K562 (cell line): ENCODE measurements around the gene PHF10.

Experiments
- CTCF ChIP-seq, 3 experiments: IDR thresholded peaks in 2 of 3; conservative IDR thresholded peaks in 1 of 3; 2 replicates each; pipeline ENCODE4 v1.5.1; 2011 to 2012; ENCODE audit warnings: low read length in 3 of 3, mild to moderate bottlenecking in 3 of 3, control low read depth in 2 of 3, improper control_type of control experiment in 1 of 3, inconsistent platforms in 1 of 3, low read depth in 1 of 3, mixed read lengths in 1 of 3, moderate library complexity in 1 of 3; ENCODE audit not compliant: insufficient read depth in 2 of 3
- GTF2F1 ChIP-seq: IDR thresholded peaks from 2 replicates; pipeline ENCODE4 v1.6.1; 2011; ENCODE audit warnings: low read depth, low read length, improper control_type of control experiment
- NR2F6 ChIP-seq: fragments of 450-650 bp; formaldehyde crosslinking; IDR thresholded peaks from 2 replicates; pipeline ENCODE4 v1.4.0; 2020; ENCODE audit warnings: mild to moderate bottlenecking
- STAT5B ChIP-seq: fragments of 250-450 bp; sonication (Bioruptor Pico); IDR thresholded peaks from 2 replicates; pipeline ENCODE4 v1.8.0; 2021; ENCODE audit warnings: mild to moderate bottlenecking, inconsistent platforms
- TFAP4 ChIP-seq: sonication (generic); formaldehyde crosslinking; IDR thresholded peaks from 2 replicates; pipeline ENCODE4 v1.8.0; 2022; ENCODE audit warnings: missing genetic modification reagents, mild to moderate bottlenecking, moderate library complexity, borderline replicate concordance
- THRB ChIP-seq: fragments of 450-650 bp; formaldehyde crosslinking; conservative IDR thresholded peaks from 2 replicates; pipeline ENCODE4 v1.4.0; 2022; ENCODE audit warnings: mild to moderate bottlenecking, missing genetic modification characterization
- ZNF253 ChIP-seq: fragments of 250-450 bp; sonication (Bioruptor Pico); conservative IDR thresholded peaks from 2 replicates; pipeline ENCODE4 v1.6.1; 2021; ENCODE audit warnings: mild to moderate bottlenecking

DNA sequence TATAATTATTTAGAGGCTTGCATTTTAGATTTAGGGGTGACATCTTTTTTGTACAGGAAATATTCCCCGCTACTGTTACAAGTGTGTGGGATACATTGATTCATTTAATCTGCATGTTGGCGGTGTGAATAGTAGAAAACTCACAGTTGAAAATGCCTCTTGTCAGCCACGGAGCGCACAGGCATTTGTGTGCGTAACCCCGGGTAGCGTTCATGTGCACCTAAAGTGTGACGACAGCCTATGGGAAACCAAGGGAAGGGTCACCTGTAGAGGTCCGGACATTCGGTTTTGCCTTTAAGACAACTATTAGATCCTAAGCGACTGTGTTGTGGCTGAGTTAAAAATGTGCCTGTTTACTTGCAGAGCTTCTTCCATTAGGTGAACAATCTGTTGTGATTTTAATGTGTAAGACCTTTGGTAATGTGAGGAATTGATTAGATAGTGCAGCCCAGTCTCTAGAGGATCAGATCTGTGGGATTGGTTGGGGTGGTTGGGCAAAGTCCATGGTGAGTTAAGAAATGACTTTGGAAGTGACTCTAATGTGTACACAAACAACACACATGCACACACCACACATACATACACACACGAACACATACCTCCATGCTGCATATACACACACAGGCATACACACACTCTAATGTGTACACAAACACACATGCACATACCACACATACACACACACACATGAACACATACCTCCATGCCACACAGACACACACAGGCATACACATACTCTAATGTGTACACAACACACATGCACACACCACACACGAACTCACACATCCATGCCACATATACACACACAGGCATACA, 42.8 kb upstream of the PHF10 start:
- TF ChIP-seq THRB (CRISPR knock-in tag) (no peak), CTCF (IDR thresholded peaks at IDR 0.05 in 2 of 3, conservative IDR thresholded peaks at IDR 0.05 in 1 of 3; ENCODE audit: insufficient read depth in 2 of 3, low read depth in 1 of 3, low read length in 3 of 3) (no peak), TFAP4 (CRISPR knock-in tag) (no peak), NR2F6 (CRISPR knock-in tag) (no peak), STAT5B (CRISPR knock-in tag) (no peak), GTF2F1 (no peak), ZNF253 (CRISPR knock-in tag) (no peak)
